ENCODE data around the gene SLIT3.

DNA sequence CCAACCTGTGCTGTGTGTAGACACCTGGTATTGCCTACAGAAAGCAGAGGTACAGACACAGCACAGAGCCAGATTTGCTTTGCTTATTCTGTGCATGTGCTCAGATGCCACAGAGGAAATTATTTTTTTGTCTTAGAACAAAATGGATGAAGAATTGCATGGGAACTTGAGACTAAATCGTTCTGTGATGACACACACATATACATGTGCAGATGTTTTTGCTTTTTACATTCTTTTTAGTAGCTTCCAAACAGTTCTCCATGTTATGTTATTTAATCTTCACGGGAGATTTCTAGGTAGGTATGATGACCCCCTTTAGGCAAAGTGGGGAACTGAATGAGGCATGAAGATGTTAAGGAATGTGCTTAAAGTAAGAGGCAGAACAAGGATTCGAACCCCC lies 500.2 kb downstream of the SLIT3 start:
- no peak for TF ChIP-seq YY1 (IDR thresholded peaks at IDR 0.05; ENCODE audit: low read depth)
- TF ChIP-seq, protein P1, sequence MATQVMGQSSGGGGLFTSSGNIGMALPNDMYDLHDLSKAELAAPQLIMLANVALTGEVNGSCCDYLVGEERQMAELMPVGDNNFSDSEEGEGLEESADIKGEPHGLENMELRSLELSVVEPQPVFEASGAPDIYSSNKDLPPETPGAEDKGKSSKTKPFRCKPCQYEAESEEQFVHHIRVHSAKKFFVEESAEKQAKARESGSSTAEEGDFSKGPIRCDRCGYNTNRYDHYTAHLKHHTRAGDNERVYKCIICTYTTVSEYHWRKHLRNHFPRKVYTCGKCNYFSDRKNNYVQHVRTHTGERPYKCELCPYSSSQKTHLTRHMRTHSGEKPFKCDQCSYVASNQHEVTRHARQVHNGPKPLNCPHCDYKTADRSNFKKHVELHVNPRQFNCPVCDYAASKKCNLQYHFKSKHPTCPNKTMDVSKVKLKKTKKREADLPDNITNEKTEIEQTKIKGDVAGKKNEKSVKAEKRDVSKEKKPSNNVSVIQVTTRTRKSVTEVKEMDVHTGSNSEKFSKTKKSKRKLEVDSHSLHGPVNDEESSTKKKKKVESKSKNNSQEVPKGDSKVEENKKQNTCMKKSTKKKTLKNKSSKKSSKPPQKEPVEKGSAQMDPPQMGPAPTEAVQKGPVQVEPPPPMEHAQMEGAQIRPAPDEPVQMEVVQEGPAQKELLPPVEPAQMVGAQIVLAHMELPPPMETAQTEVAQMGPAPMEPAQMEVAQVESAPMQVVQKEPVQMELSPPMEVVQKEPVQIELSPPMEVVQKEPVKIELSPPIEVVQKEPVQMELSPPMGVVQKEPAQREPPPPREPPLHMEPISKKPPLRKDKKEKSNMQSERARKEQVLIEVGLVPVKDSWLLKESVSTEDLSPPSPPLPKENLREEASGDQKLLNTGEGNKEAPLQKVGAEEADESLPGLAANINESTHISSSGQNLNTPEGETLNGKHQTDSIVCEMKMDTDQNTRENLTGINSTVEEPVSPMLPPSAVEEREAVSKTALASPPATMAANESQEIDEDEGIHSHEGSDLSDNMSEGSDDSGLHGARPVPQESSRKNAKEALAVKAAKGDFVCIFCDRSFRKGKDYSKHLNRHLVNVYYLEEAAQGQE (IDR thresholded peaks at IDR 0.05; ENCODE audit: low read depth, low read length): no peak
- TF ChIP-seq, protein P2, sequence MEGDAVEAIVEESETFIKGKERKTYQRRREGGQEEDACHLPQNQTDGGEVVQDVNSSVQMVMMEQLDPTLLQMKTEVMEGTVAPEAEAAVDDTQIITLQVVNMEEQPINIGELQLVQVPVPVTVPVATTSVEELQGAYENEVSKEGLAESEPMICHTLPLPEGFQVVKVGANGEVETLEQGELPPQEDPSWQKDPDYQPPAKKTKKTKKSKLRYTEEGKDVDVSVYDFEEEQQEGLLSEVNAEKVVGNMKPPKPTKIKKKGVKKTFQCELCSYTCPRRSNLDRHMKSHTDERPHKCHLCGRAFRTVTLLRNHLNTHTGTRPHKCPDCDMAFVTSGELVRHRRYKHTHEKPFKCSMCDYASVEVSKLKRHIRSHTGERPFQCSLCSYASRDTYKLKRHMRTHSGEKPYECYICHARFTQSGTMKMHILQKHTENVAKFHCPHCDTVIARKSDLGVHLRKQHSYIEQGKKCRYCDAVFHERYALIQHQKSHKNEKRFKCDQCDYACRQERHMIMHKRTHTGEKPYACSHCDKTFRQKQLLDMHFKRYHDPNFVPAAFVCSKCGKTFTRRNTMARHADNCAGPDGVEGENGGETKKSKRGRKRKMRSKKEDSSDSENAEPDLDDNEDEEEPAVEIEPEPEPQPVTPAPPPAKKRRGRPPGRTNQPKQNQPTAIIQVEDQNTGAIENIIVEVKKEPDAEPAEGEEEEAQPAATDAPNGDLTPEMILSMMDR (IDR thresholded peaks at IDR 0.05): no peak
- TF ChIP-seq SMC3 (IDR thresholded peaks at IDR 0.05; ENCODE audit: low read depth, low read length): no peak
- TF ChIP-seq TAF1 (IDR thresholded peaks at IDR 0.05; ENCODE audit: borderline replicate concordance, low read depth, low read length): no peak
- no peak for TF ChIP-seq EZH2phosphoT487 (IDR thresholded peaks at IDR 0.05; ENCODE audit: borderline replicate concordance, low read depth)
- no peak for TF ChIP-seq POLR2AphosphoS5 (IDR thresholded peaks at IDR 0.05; ENCODE audit: low read depth, low read length)
- no peak for TF ChIP-seq NFIC (IDR thresholded peaks at IDR 0.05; ENCODE audit: borderline replicate concordance)

All from SK-N-SH (cell line).